K562 (cell line): ENCODE measurements around the gene GLI1. TPM values are rescaled to one million over a fixed set of nuclear protein-coding genes. Genes with fewer than 3 reads are reported as not detected.

Source experiments
- ATAC-seq: fragments of 200-7000 bp; cut with Tn5 transposase; 3 replicates; pipeline ENCODE4 v1.9.1; 2020; ENCODE audit warnings: moderate library complexity
- BruUV-seq: library from RNA; stranded (reverse); fragments of 400-500 nt; replicated peaks from 2 replicates; lab custom pipeline; 2021; lab: Mats Ljungman, UMichigan
- CTCF ChIA-PET: fragments of 300-600 bp; formaldehyde crosslinking; extraction: SDS; loops from one replicate; lab custom pipeline; 2021; ENCODE audit warnings: low intra/inter-chr PET ratio; lab: Yijun Ruan, JAX
- POLR2A ChIA-PET: fragments of 300-600, 350-650 bp; sonication (Branson Sonifier 250); formaldehyde crosslinking; extraction: SDS; loops from one replicate; lab custom pipeline; 2021; ENCODE audit warnings: antibody characterized with exemption, inconsistent platforms; lab: Yijun Ruan, JAX
- DNase-seq, 4 experiments: peaks; one replicate each; pipeline versions ENCODE4 v3.0.0 to v3.0.0-alpha.2; 2011 to 2018; ENCODE audit warnings: low spot score in 3 of 4, mixed read lengths in 3 of 4; ENCODE audit errors: extremely low read depth in 1 of 4
- FAIRE-seq: peaks from 2 replicates; lab custom pipeline; 2011; peaks lifted over from hg19 to GRCh38; lab: Jason Lieb, UNC
- H2AFZ ChIP-seq: 2 replicates; pipeline ENCODE4 v1.6.0; 2011; ENCODE audit warnings: low read depth, low read length, control low read depth, inconsistent platforms
- H3K27ac ChIP-seq: fragments of 200-600 bp; 3 replicates; pipeline ENCODE4 v1.8.0; 2011; ENCODE audit warnings: low read depth, mild to moderate bottlenecking, control low read depth, inconsistent platforms, low read length, moderate library complexity, mixed read lengths; ENCODE audit errors: extremely low read depth
- H3K27me3 ChIP-seq, 2 experiments: fragments of 300-600 bp in 1 of 2; 2 replicates in 1 of 2; 3 replicates in 1 of 2; pipeline versions ENCODE4 v1.6.0 to v1.8.0; 2011; ENCODE audit warnings: inconsistent platforms in 2 of 2, low read length in 2 of 2, mild to moderate bottlenecking in 1 of 2, mixed read lengths in 1 of 2, moderate library complexity in 1 of 2; ENCODE audit not compliant: control insufficient read depth in 2 of 2, insufficient read depth in 2 of 2
- H3K36me3 ChIP-seq: fragments of 300-600 bp; 3 replicates; pipeline ENCODE4 v1.8.0; 2011; ENCODE audit warnings: mild to moderate bottlenecking, low read length, inconsistent platforms; ENCODE audit not compliant: control insufficient read depth, insufficient read depth
- H3K4me1 ChIP-seq, 2 experiments: fragments of 200-600 bp in 1 of 2; replicated peaks in 1 of 2; 2 replicates in 1 of 2; 3 replicates in 1 of 2; pipeline versions ENCODE4 v1.5.1 to v1.8.0; 2011; ENCODE audit warnings: inconsistent platforms in 2 of 2, low read length in 2 of 2, mild to moderate bottlenecking in 1 of 2, mixed read lengths in 1 of 2, moderate library complexity in 1 of 2; ENCODE audit not compliant: control insufficient read depth in 2 of 2, insufficient read depth in 2 of 2
- H3K4me2 ChIP-seq: 2 replicates; pipeline ENCODE4 v1.6.1; 2011; ENCODE audit warnings: low read length, control low read depth, inconsistent platforms, mixed read lengths; ENCODE audit not compliant: insufficient read depth
- H3K4me3 ChIP-seq: fragments of 200-600 bp; sonication (generic), shearing (Covaris generic); 2 replicates; pipeline ENCODE4 v1.5.1; 2016; ENCODE audit warnings: control low read depth, inconsistent platforms
- H3K79me2 ChIP-seq: fragments of 200-600 bp; 3 replicates; pipeline ENCODE4 v1.8.0; 2011; ENCODE audit warnings: low read length, inconsistent platforms; ENCODE audit not compliant: control insufficient read depth, insufficient read depth
- H3K9ac ChIP-seq, 2 experiments: 2 replicates each; pipeline versions ENCODE4 v1.6.0 to v1.6.1; 2011; ENCODE audit warnings: low read depth in 2 of 2, low read length in 2 of 2, control low read depth in 1 of 2, inconsistent platforms in 1 of 2, mild to moderate bottlenecking in 1 of 2, mixed read lengths in 1 of 2; ENCODE audit not compliant: insufficient read depth in 1 of 2
- H3K9me1 ChIP-seq: one replicate; pipeline ENCODE4 v1.6.0; 2011; ENCODE audit warnings: inconsistent platforms, mild to moderate bottlenecking, low read length, moderate library complexity; ENCODE audit not compliant: control insufficient read depth, insufficient read depth
- H3K9me3 ChIP-seq: replicated peaks from 2 replicates; pipeline ENCODE4 v1.5.1; 2011; ENCODE audit warnings: low read depth, low read length, inconsistent platforms; ENCODE audit not compliant: control insufficient read depth, insufficient read depth
- H4K20me1 ChIP-seq: replicated peaks from 2 replicates; pipeline ENCODE4 v1.6.1; 2011; ENCODE audit warnings: low read length, inconsistent platforms, mixed read lengths; ENCODE audit not compliant: control insufficient read depth, insufficient read depth
- KLF1 ChIP-seq: fragments of 450-650 bp; IDR thresholded peaks from 2 replicates; pipeline ENCODE4 v1.6.1; 2016; ENCODE audit warnings: missing genetic modification characterization, missing compliant biosample characterization
- NELFE ChIP-seq: IDR thresholded peaks from 2 replicates; pipeline ENCODE4 v1.6.1; 2011; ENCODE audit warnings: mild to moderate bottlenecking; ENCODE audit not compliant: insufficient read depth, insufficient read length
- POLR2AphosphoS5 ChIP-seq: IDR thresholded peaks from 2 replicates; pipeline ENCODE4 v1.6.1; 2011; ENCODE audit warnings: mild to moderate bottlenecking, low read depth, low read length, moderate library complexity; ENCODE audit not compliant: control insufficient read depth, insufficient read depth
- SRSF7 ChIP-seq: fragments of 200-400 bp; formaldehyde crosslinking; optimal IDR thresholded peaks from 2 replicates; pipeline ENCODE3; 2017; ENCODE audit warnings: mild to moderate bottlenecking, low read depth, low read length
- ZNF146 ChIP-seq: IDR thresholded peaks from one replicate; pipeline ENCODE4 v1.6.1; 2018; ENCODE audit warnings: missing compliant biosample characterization; ENCODE audit not compliant: unreplicated experiment
- ZNF445 ChIP-seq: fragments of 250-450 bp; sonication (Bioruptor Pico); IDR thresholded peaks from 2 replicates; pipeline ENCODE4 v1.4.0; 2020; ENCODE audit warnings: low read depth, mild to moderate bottlenecking, moderate library complexity
- ZNF79 ChIP-seq: fragments of 250-450 bp; sonication (Bioruptor Pico); IDR thresholded peaks from 2 replicates; pipeline ENCODE4 v1.4.0; 2020; ENCODE audit warnings: low read depth, mild to moderate bottlenecking, moderate library complexity
- WGBS: fragments of 100-300 bp; shearing (Covaris generic); methylation state at CpG from one replicate; pipeline ENCODE4 v1.1.6; 2016; ENCODE audit warnings: low coverage, mixed read lengths; ENCODE audit not compliant: insufficient coverage; ENCODE audit errors: missing lambda C conversion rate; 5-methylcytosine and 5-hydroxymethylcytosine counted together
- in situ Hi-C: fragments of 300-500 bp; cut with MboI; formaldehyde crosslinking; loops from 4 replicates; pipeline ENCODE4 v1.15.0; 2018; ENCODE audit warnings: inconsistent platforms, mixed read lengths
- intact Hi-C: fragments of 100-400 bp; cut with micrococcal nuclease; formaldehyde crosslinking; loops from 2 replicates; pipeline ENCODE4 v1.14.2; 2022
- polyA plus RNA-seq, 8 experiments: library from polyadenylated mRNA; depleted of rRNA in 4 of 8; stranded (reverse) in 5 of 8; unstranded in 3 of 8; fragments of >200 nt; fragmentation: Nextera tagmentation in 2 of 8; fragmentation: Illumina TruSeq in 1 of 8; extraction: Ambion mirVana in 2 of 8; extraction: Trizol in 1 of 8; gene quantifications; 2 replicates each; pipeline versions ENCODE4 v1.2.1 to v1.2.3, GENCODE V29; 2011 to 2014; ENCODE audit warnings: inconsistent platforms in 1 of 8, missing spikeins in 1 of 8
- total RNA-seq, 7 experiments: library from RNA; depleted of rRNA in 6 of 7; stranded (reverse); fragments of >200 nt in 6 of 7; fragmentation: Illumina TruSeq in 2 of 7; extraction: Trizol in 2 of 7; gene quantifications; 2 replicates each; pipeline versions ENCODE4 v1.2.1 to v1.2.3, GENCODE V29; 2011 to 2021; ENCODE audit warnings: low replicate concordance in 1 of 7
- TF ChIP-seq, protein P1 (sequence below): sonication (generic); formaldehyde crosslinking; IDR thresholded peaks from 2 replicates; pipeline ENCODE4 v1.8.0; 2022; ENCODE audit warnings: mild to moderate bottlenecking, missing genetic modification reagents
- TF ChIP-seq, protein P2 (sequence below), 2 experiments: fragments of 450-650 bp in 1 of 2; sonication (generic) in 1 of 2; formaldehyde crosslinking in 1 of 2; IDR thresholded peaks; 2 replicates each; pipeline versions ENCODE4 v1.7.1 to v1.9.0; 2016 to 2022; ENCODE audit warnings: inconsistent platforms in 1 of 2, mild to moderate bottlenecking in 1 of 2, missing genetic modification reagents in 1 of 2

Gene GLI1
- total and polyA plus RNA-seq, 9 of the 15 experiments (the other 6 are each of a cell fraction or from before 2014, with no cell fraction given): 0.24 to 3.7 (median 0.61) TPM

DNA sequence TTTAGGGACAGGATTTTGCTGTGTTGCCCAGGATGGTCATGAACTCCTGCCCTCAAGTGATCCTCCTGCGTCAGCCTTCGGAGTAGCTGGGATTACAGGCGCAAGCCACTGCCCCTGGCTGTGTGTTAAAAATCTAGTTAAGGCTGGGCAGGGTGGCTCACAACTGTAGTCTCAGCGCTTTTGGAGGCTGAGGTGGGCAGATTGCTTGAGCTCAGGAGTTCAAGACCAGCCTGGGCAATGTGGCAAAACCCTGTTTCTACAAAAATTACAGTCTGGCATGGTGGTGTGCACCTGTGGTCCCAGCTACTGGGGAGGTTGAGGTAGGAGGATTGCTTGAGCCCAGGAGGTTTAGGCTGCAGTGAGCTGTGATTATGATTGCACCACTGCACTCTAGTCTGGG, 51.6 kb downstream of the GLI1 start (continued):
- no peak for TF ChIP-seq KLF1 (tag)
- no peak for TF ChIP-seq ZNF79
- no peak for TF ChIP-seq ZNF445 (CRISPR knock-in tag)
- TF ChIP-seq ZNF146 (CRISPR knock-in tag): no peak
- TF ChIP-seq, protein P1, sequence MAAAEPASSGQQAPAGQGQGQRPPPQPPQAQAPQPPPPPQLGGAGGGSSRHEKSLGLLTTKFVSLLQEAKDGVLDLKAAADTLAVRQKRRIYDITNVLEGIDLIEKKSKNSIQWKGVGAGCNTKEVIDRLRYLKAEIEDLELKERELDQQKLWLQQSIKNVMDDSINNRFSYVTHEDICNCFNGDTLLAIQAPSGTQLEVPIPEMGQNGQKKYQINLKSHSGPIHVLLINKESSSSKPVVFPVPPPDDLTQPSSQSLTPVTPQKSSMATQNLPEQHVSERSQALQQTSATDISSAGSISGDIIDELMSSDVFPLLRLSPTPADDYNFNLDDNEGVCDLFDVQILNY (CRISPR knock-in tag): no peak

DNA sequence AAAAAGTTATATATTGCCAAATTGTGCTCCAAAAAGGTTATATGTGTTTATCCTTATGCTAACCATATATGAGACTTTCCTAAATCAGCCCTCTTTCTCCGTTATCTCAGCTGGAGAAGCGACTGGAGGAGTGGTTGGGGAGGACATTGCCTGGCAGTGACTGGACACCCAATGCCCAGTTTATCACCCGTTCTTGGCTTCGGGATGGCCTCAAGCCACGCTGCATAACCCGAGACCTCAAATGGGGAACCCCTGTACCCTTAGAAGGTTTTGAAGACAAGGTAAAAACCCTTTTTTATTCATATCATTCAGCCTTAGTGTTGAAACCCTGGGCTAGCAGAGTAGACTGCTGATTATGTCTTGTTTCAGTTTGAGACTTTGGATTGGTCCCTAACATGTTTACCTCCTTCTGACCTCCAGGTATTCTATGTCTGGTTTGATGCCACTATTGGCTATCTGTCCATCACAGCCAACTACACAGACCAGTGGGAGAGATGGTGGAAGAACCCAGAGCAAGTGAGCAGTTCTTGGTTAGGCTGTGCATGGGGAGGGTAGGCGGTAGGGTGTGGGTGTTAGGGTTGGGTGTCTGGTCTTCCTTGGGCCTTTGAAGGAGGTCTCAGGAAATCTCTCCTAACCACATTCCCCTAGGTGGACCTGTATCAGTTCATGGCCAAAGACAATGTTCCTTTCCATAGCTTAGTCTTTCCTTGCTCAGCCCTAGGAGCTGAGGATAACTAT, 52.2 kb downstream of the GLI1 start:
- intact Hi-C loops: no loop called here
- Histone ChIP-seq H3K4me1 (peaks cover 0 to 2% of the 10 kb centered on the region in 2 experiments; a peak in 3 of 5 replicates), H3K9ac (no peak overlapping the region), H3K27ac (no peak overlapping the region; the same call in 2 of the 3 replicates), H3K79me2 (peaks cover 5% of the 10 kb centered on the region; the same call in 2 of the 3 replicates), H3K27me3 (no peaks in the 10 kb centered on the region), H3K4me3 (no peak overlapping the region), H2AFZ (no peak overlapping the region), H3K36me3 (peaks cover 71% of the 10 kb centered on the region), H4K20me1 (peaks cover 18% of the 10 kb centered on the region), H3K9me1 (peaks cover under 1% of the 10 kb centered on the region), H3K4me2 (no peak overlapping the region), H3K9me3 (no peaks in the 10 kb centered on the region)
- FAIRE-seq (no peak), ATAC-seq (no peak), DNase-seq (no peak)
- BruUV-seq: no TSS peak
- in situ Hi-C loops: no loop called here
- ChIA-PET POLR2A (interaction anchor here (0.7 to 10.1 kb wide), 6 partner anchors 8 to 53 kb away, joined by 3 to 184 read pairs (median 3); partner anchors contain the start of genes DCTN2 and DDIT3), CTCF (no interaction called here)
- WGBS: 98% methylated on average over 7 of the region's 7 CpGs
- TF ChIP-seq SRSF7: no peak
- TF ChIP-seq, protein P2, sequence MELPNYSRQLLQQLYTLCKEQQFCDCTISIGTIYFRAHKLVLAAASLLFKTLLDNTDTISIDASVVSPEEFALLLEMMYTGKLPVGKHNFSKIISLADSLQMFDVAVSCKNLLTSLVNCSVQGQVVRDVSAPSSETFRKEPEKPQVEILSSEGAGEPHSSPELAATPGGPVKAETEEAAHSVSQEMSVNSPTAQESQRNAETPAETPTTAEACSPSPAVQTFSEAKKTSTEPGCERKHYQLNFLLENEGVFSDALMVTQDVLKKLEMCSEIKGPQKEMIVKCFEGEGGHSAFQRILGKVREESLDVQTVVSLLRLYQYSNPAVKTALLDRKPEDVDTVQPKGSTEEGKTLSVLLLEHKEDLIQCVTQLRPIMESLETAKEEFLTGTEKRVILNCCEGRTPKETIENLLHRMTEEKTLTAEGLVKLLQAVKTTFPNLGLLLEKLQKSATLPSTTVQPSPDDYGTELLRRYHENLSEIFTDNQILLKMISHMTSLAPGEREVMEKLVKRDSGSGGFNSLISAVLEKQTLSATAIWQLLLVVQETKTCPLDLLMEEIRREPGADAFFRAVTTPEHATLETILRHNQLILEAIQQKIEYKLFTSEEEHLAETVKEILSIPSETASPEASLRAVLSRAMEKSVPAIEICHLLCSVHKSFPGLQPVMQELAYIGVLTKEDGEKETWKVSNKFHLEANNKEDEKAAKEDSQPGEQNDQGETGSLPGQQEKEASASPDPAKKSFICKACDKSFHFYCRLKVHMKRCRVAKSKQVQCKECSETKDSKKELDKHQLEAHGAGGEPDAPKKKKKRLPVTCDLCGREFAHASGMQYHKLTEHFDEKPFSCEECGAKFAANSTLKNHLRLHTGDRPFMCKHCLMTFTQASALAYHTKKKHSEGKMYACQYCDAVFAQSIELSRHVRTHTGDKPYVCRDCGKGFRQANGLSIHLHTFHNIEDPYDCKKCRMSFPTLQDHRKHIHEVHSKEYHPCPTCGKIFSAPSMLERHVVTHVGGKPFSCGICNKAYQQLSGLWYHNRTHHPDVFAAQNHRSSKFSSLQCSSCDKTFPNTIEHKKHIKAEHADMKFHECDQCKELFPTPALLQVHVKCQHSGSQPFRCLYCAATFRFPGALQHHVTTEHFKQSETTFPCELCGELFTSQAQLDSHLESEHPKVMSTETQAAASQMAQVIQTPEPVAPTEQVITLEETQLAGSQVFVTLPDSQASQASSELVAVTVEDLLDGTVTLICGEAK (IDR thresholded peaks at IDR 0.05): no peak
- TF ChIP-seq, protein P2 (CRISPR knock-in tag; IDR thresholded peaks at IDR 0.05): 0 out of 2 replicates have a peak, but pooled peaks have one; percentile 7
- TF ChIP-seq NELFE: no peak
- peak; percentile 27; the same call in 1 of the 2 replicates for TF ChIP-seq POLR2AphosphoS5
